ENCODE data around the gene RTP5. TPM values are rescaled to one million over a fixed set of nuclear protein-coding genes. Genes with fewer than 3 reads are reported as not detected.
A peak's percentile ranks its signal among the peaks of the same experiment; 100 is the strongest.
"Not testable (repeated sequence)": the region's sequence is repeated elsewhere in the genome, so short reads cannot be mapped to it uniquely, and the experiment has no call there.

Gene RTP5
- total RNA-seq, 1 donor from 2014 or later, result not detected

- DNase-seq (ENCODE audit: low spot score), result peak; percentile 75
Measured at GRCh38 chr2:241900251-241901017, 30.9 kb downstream of the RTP5 start.

GRCh38 chr2:241901018-241901380 is 31.5 kb downstream of the RTP5 start:
- DNase-seq (ENCODE audit: low spot score), result peak; percentile 83

GRCh38 chr2:241901500-241902351 is 32.2 kb downstream of the RTP5 start:
- DNase-seq (ENCODE audit: low spot score), result peak; percentile 79

GRCh38 chr2:241902357-241902991 is 32.9 kb downstream of the RTP5 start:
- DNase-seq (ENCODE audit: low spot score), result peak; percentile 81

GRCh38 chr2:241903121-241904010 is 33.8 kb downstream of the RTP5 start:
- peak; percentile 82 for DNase-seq (ENCODE audit: low spot score)

GRCh38 chr2:241904011-241904718 is 34.6 kb downstream of the RTP5 start:
- DNase-seq (ENCODE audit: low spot score), result peak; percentile 68

GRCh38 chr2:241904791-241905710 is 35.5 kb downstream of the RTP5 start:
- DNase-seq (ENCODE audit: low spot score), result peak; percentile 84

GRCh38 chr2:241905716-241906377 is 36.3 kb downstream of the RTP5 start:
- peak; percentile 60 for DNase-seq (ENCODE audit: low spot score)

- not testable (repeated sequence) for DNase-seq (ENCODE audit: low spot score)
Measured at GRCh38 chr2:241906378-241906770, 36.8 kb downstream of the RTP5 start.

- peak; percentile 57 for DNase-seq (ENCODE audit: low spot score)
Measured at GRCh38 chr2:241906826-241907570, 37.5 kb downstream of the RTP5 start.

GRCh38 chr2:241907831-241908230 is 38.3 kb downstream of the RTP5 start:
- peak; percentile 71 for DNase-seq (ENCODE audit: low spot score)

GRCh38 chr2:241908686-241909420 is 39.3 kb downstream of the RTP5 start:
- DNase-seq (ENCODE audit: low spot score), result peak; percentile 76

- DNase-seq (ENCODE audit: low spot score), result peak; percentile 62
Measured at GRCh38 chr2:241909769-241910168, 40.2 kb downstream of the RTP5 start.

- DNase-seq (ENCODE audit: low spot score), result peak; percentile 65
Measured at GRCh38 chr2:241910604-241911520, 41.3 kb downstream of the RTP5 start.

- DNase-seq (ENCODE audit: low spot score), result peak; percentile 43
Measured at GRCh38 chr2:241911551-241911950, 42.0 kb downstream of the RTP5 start.

- DNase-seq (ENCODE audit: low spot score), result peak; percentile 68
Measured at GRCh38 chr2:241912021-241912555, 42.6 kb downstream of the RTP5 start.

All from mesenteric fat pad (tissue), 1 donor.